ENCODE measurements around the gene NCKAP5. TPM values are rescaled to one million over a fixed set of nuclear protein-coding genes. Genes with fewer than 3 reads are reported as not detected.

The NCKAP5 gene
- total and polyA plus RNA-seq, 2 of the 8 experiments (the other 6 are each of a cell fraction or from before 2014, with no cell fraction given) = 0.27 to 0.86 TPM

DNA sequence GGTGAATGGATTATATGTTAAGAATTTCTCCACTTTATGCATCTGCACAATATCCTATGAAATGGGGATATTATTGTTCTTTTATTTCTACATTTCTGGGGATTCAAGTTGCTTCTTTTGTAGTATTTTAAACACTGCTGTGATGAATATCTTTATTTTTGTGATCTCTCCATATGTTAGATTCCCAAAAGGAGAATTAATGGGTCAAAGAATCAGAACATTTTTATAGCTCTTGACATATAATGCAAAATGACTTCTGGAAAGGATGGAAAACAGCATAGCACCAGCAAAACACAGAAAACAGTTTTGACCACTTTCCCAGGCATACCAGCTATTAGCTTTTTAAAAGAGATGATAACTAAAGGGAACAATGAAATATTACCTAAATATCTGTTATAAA is 135.5 kb downstream of the NCKAP5 start:
- Histone ChIP-seq H3K27me3 (replicated peaks in 1 of 4; ENCODE audit: control insufficient read depth in 3 of 4, extremely low read depth in 1 of 4, insufficient read depth in 3 of 4, low read length in 3 of 4) (no peaks in the 10 kb centered on the region), H2BK15ac (ENCODE audit: low read length) (no peak overlapping the region), H3K14ac (ENCODE audit: insufficient read length) (no peak overlapping the region), H2BK120ac (replicated peaks; ENCODE audit: low read depth, low read length) (no peak overlapping the region), H3K36me3 (ENCODE audit: control insufficient read depth in 2 of 4, insufficient read depth in 4 of 4, low read length in 3 of 4) (no peaks in the 10 kb centered on the region), H3K23me2 (ENCODE audit: low read depth, low read length) (no peaks in the 10 kb centered on the region), H3K4me1 (replicated peaks in 1 of 4; ENCODE audit: control insufficient read depth in 3 of 4, insufficient read depth in 4 of 4, low read length in 3 of 4) (no peaks in the 10 kb centered on the region), H4K5ac (ENCODE audit: insufficient read length, low read depth, low read length) (no peak overlapping the region), H3K4me2 (ENCODE audit: insufficient read depth in 1 of 2, low read depth in 2 of 2, low read length in 2 of 2) (no peak overlapping the region), H2AK5ac (ENCODE audit: low read depth, low read length) (no peak overlapping the region), H2BK12ac (ENCODE audit: low read depth, low read length) (no peak overlapping the region), H3K9ac (replicated peaks in 1 of 4; ENCODE audit: extremely low read depth in 1 of 4, low read depth in 3 of 4, low read length in 3 of 4) (no peak overlapping the region), H3K27ac (ENCODE audit: low read depth, low read length) (no peak overlapping the region), H2BK5ac (ENCODE audit: low read depth, low read length) (no peak overlapping the region), H3K18ac (ENCODE audit: extremely low read depth, low read length) (no peak overlapping the region), H3K79me2 (ENCODE audit: control insufficient read depth in 1 of 2, insufficient read depth in 2 of 2, low read length in 2 of 2) (no peaks in the 10 kb centered on the region), H4K20me1 (replicated peaks in 1 of 2; ENCODE audit: control insufficient read depth in 1 of 2, insufficient read depth in 2 of 2, low read length in 2 of 2) (no peaks in the 10 kb centered on the region), H2BK20ac (ENCODE audit: low read length) (no peak overlapping the region), H3K79me1 (ENCODE audit: low read depth, low read length) (no peaks in the 10 kb centered on the region), H4K91ac (replicated peaks; ENCODE audit: insufficient read length, low read length) (no peak overlapping the region), H3K23ac (ENCODE audit: insufficient read length) (no peak overlapping the region), H3K4me3 (ENCODE audit: extremely low read depth in 1 of 4, insufficient read depth in 2 of 4, low read depth in 3 of 4, low read length in 4 of 4) (no peak overlapping the region), H2AFZ (ENCODE audit: low read length) (no peak overlapping the region), H3K4ac (replicated peaks; ENCODE audit: insufficient read length, low read depth, low read length) (no peak overlapping the region), H3K9me3 (ENCODE audit: insufficient read depth in 2 of 2, low read depth in 1 of 2, low read length in 1 of 2) (no peaks in the 10 kb centered on the region; a peak in 1 of 4 replicates), H4K8ac (ENCODE audit: extremely low read depth, insufficient read depth, low read length) (no peak overlapping the region), H3K56ac (replicated peaks; ENCODE audit: insufficient read length, low read depth, low read length) (no peak overlapping the region)
- no peak for DNase-seq (ENCODE audit: low read depth in 1 of 2, low spot score in 2 of 2)
- no peak for TF ChIP-seq FOSL1 (IDR thresholded peaks at IDR 0.05; ENCODE audit: insufficient read depth, low read depth, low read length)
- TF ChIP-seq TBP (IDR thresholded peaks at IDR 0.05; ENCODE audit: low read depth, low read length) = no peak
- ChIA-PET POLR2A (ENCODE audit: partially characterized antibody) (no interaction called here), CTCF (ENCODE audit: partially characterized antibody) (no interaction called here)
- no peak for FAIRE-seq
